ENCODE data around the gene OLFM2. TPM values are rescaled to one million over a fixed set of nuclear protein-coding genes. Genes with fewer than 3 reads are reported as not detected.
"Not testable (repeated sequence)": the region's sequence is repeated elsewhere in the genome, so short reads cannot be mapped to it uniquely, and the experiment has no call there.

The OLFM2 gene
- total and polyA plus RNA-seq, 9 of the 15 experiments (the other 6 are each of a cell fraction or from before 2014, with no cell fraction given) = 0.10 to 0.33 (median 0.23) TPM; not detected in 4

DNA sequence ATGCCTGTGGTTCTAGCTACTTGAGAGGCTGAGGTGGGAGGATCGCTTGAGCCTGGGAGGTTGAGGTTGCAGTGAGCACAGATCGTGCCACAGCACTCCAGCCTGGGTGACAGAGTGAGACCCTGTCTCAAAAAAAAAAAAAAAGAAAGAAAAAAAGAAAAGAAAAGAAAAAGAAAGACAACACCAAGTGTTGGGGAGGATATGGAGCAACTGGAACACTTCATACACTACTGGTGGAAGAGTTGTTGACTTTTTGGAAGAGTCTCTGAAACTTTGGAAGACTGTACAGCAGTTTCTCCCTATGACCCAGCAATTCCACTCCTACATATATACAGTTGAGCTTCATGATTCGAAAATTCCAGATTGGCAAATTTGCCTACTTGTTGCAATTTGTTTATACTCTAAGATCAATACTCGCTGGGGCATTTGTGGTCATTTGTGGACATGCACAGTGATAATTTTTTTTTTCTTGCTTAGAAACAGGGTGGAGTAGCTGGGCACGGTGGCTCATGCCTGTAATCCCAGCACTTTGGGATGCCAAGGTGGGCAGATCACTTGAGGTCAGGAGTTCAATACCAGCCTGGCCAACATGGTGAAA, 13.4 kb downstream of the OLFM2 start:
- TF ChIP-seq HLTF (IDR thresholded peaks at IDR 0.05) (0 out of 2 replicates have a peak, but pooled peaks have one; percentile 26), ZNF184 (CRISPR knock-in tag; IDR thresholded peaks at IDR 0.05) (peak; percentile 66; the same call in 1 of the 2 replicates)
- FAIRE-seq; DNase-seq (ENCODE audit: extremely low read depth in 1 of 4, low spot score in 3 of 4); H3K79me2 ChIP-seq (ENCODE audit: control insufficient read depth, insufficient read depth, low read length); H3K4me1 ChIP-seq (replicated peaks in 1 of 2; ENCODE audit: control insufficient read depth in 2 of 2, insufficient read depth in 2 of 2, low read length in 2 of 2); H3K4me3 ChIP-seq; BruUV-seq (replicated peaks); ATAC-seq; H2AFZ ChIP-seq (ENCODE audit: low read depth, low read length); intact Hi-C loops (cut with micrococcal nuclease); H3K9ac ChIP-seq (ENCODE audit: insufficient read depth in 1 of 2, low read depth in 2 of 2, low read length in 2 of 2); H3K27me3 ChIP-seq (ENCODE audit: control insufficient read depth in 2 of 2, insufficient read depth in 2 of 2, low read length in 2 of 2); H3K36me3 ChIP-seq (ENCODE audit: control insufficient read depth, insufficient read depth, low read length); POLR2A ChIA-PET; H3K9me1 ChIP-seq (ENCODE audit: control insufficient read depth, insufficient read depth, low read length); H3K4me2 ChIP-seq (ENCODE audit: insufficient read depth, low read length); H3K27ac ChIP-seq (ENCODE audit: extremely low read depth, low read depth, low read length); in situ Hi-C loops (cut with MboI); H3K9me3 ChIP-seq (replicated peaks; ENCODE audit: control insufficient read depth, insufficient read depth, low read depth, low read length); H4K20me1 ChIP-seq (replicated peaks; ENCODE audit: control insufficient read depth, insufficient read depth, low read length): not testable (repeated sequence)
- CTCF ChIA-PET (ENCODE audit: low intra/inter-chr PET ratio) = interaction anchor here (1.1 kb wide), 1 partner anchor 9 kb away, joined by 3 read pairs; no protein-coding TSS in a partner anchor
- under 1% methylated on average over 5 of the region's 5 CpGs for WGBS (ENCODE audit: insufficient coverage, low coverage, missing lambda C conversion rate)

DNA sequence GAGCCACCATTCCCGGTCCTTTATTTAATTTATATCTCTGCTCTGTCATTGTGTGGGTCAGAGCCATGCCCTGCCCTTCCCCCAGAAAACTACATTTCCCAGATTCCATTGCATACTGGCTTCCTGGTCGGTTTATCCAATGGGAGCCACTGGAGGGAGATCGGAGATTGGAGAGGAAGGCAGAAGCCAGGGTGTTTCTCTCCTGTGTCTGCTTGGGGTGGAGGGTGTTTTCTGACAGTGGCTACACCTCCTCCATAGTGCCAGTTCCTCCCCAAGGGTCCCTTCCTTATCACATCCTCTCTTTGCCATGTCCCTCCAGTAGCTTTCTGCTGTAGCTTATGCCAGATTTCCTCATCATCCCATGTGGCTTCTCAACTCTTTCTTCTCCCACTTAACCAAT, 19.0 kb downstream of the OLFM2 start:
- Histone ChIP-seq H3K9ac (ENCODE audit: insufficient read depth in 1 of 2, low read depth in 2 of 2, low read length in 2 of 2) (peak overlapping the region in 1 of 2 experiments; percentile 9; a peak in 1 of 4 replicates), H2AFZ (ENCODE audit: low read depth, low read length) (peak overlapping the region; percentile 97), H3K4me1 (replicated peaks in 1 of 2; ENCODE audit: control insufficient read depth in 2 of 2, insufficient read depth in 2 of 2, low read length in 2 of 2) (peaks cover 6 to 20% of the 10 kb centered on the region in 2 experiments; a peak in 4 of 5 replicates), H3K27ac (ENCODE audit: extremely low read depth, low read depth, low read length) (no peak overlapping the region), H3K79me2 (ENCODE audit: control insufficient read depth, insufficient read depth, low read length) (no peaks in the 10 kb centered on the region), H3K27me3 (ENCODE audit: control insufficient read depth in 2 of 2, insufficient read depth in 2 of 2, low read length in 2 of 2) (peaks cover 0 to 16% of the 10 kb centered on the region in 2 experiments; a peak in 3 of 5 replicates), H3K9me3 (replicated peaks; ENCODE audit: control insufficient read depth, insufficient read depth, low read depth, low read length) (no peaks in the 10 kb centered on the region), H4K20me1 (replicated peaks; ENCODE audit: control insufficient read depth, insufficient read depth, low read length) (no peaks in the 10 kb centered on the region), H3K4me3 (no peak overlapping the region), H3K9me1 (ENCODE audit: control insufficient read depth, insufficient read depth, low read length) (no peaks in the 10 kb centered on the region), H3K36me3 (ENCODE audit: control insufficient read depth, insufficient read depth, low read length) (no peaks in the 10 kb centered on the region), H3K4me2 (ENCODE audit: insufficient read depth, low read length) (peak overlapping the region; percentile 59; the same call in 1 of the 2 replicates)
- no TSS peak for BruUV-seq (replicated peaks)
- in situ Hi-C loops (cut with MboI) (no loop called here), intact Hi-C loops (cut with micrococcal nuclease) (loop anchor here (10.0 kb wide), 1 partner anchor 293 kb away; the partner anchor contains the start of gene ZNF561)
- WGBS (ENCODE audit: insufficient coverage, low coverage, missing lambda C conversion rate) = 2% methylated on average over 3 of the region's 3 CpGs
- CTCF ChIA-PET (ENCODE audit: low intra/inter-chr PET ratio) = no interaction called here
- ATAC-seq = peak; percentile 92
- DNase-seq (ENCODE audit: extremely low read depth in 1 of 4, low spot score in 3 of 4) = peak; percentile 80 to 90 (median 80)
- POLR2A ChIA-PET = interaction anchor here (0.6 kb wide), 2 partner anchors 15 to 90 kb away, joined by 3 read pairs; partner anchors contain the start of gene UBL5
- FAIRE-seq = peak; percentile 96
- TF ChIP-seq FOXJ2 (tag; IDR thresholded peaks at IDR 0.05) (no peak), NUFIP1 (IDR thresholded peaks at IDR 0.05; ENCODE audit: partially characterized antibody) (no peak), NFYB (IDR thresholded peaks at IDR 0.05; ENCODE audit: extremely low read depth, insufficient read length) (peak; percentile 93), ZNF124 (CRISPR knock-in tag; IDR thresholded peaks at IDR 0.05) (no peak), EHMT2 (IDR thresholded peaks at IDR 0.05) (no peak), RBFOX2 (IDR thresholded peaks at IDR 0.05; ENCODE audit: low read depth, low read length) (no peak), SUPT5H (IDR thresholded peaks at IDR 0.05) (0 out of 2 replicates have a peak, but pooled peaks have one; percentile 43), POLR3A (IDR thresholded peaks at IDR 0.05; ENCODE audit: borderline replicate concordance, extremely low read depth, insufficient read depth, insufficient read length) (no peak), MCM2 (IDR thresholded peaks at IDR 0.05; ENCODE audit: low read depth) (no peak), AFF1 (IDR thresholded peaks at IDR 0.05; ENCODE audit: low read depth in 1 of 2, partially characterized antibody in 2 of 2) (peak in 1 of 2 experiments; percentile 77), RB1 (IDR thresholded peaks at IDR 0.05; ENCODE audit: low read depth) (peak; percentile 55; the same call in 1 of the 2 replicates)
